Gastroesophageal sphincter (tissue), 3 donors: ENCODE measurements around the gene SECTM1.

Source experiments
- CTCF ChIP-seq, 4 experiments: fragments of 200-600 bp in 2 of 4; fragments of 450-650 bp in 2 of 4; sonication (generic) in 1 of 4; IDR thresholded peaks; one replicate each; pipeline ENCODE4 v1.5.1; 2017 to 2019; ENCODE audit warnings: antibody characterized with exemption in 4 of 4, mild to moderate bottlenecking in 2 of 4, moderate library complexity in 2 of 4
- EP300 ChIP-seq: sonication (generic); formaldehyde crosslinking; IDR thresholded peaks from one replicate; pipeline ENCODE4 v1.6.1; 2017; ENCODE audit warnings: antibody characterized with exemption, mild to moderate bottlenecking
- POLR2A ChIP-seq, 2 donors: fragments of 450-650 bp; IDR thresholded peaks; one replicate each; pipeline ENCODE4 v1.6.1; 2017; ENCODE audit warnings: antibody characterized with exemption in 2 of 2, mild to moderate bottlenecking in 2 of 2, moderate library complexity in 1 of 2
- POLR2AphosphoS5 ChIP-seq: sonication (generic); formaldehyde crosslinking; IDR thresholded peaks from one replicate; pipeline ENCODE4 v1.6.1; 2017; ENCODE audit warnings: antibody characterized with exemption

GRCh38 chr17:82342361-82343079, 9.0 kb upstream of the SECTM1 start:
- TF ChIP-seq POLR2A (IDR thresholded peaks at IDR 0.05), result no peak
- no peak for TF ChIP-seq CTCF (IDR thresholded peaks at IDR 0.05)
- no peak for TF ChIP-seq EP300
- TF ChIP-seq POLR2AphosphoS5, result no peak
